GM21529 (cell line): ENCODE results near the gene AGFG2.
"Not testable (repeated sequence)": the region's sequence is repeated elsewhere in the genome, so short reads cannot be mapped to it uniquely, and the experiment has no call there.

Experiments
- ATAC-seq: cut with Tn5 transposase; IDR thresholded peaks from one replicate; pipeline ENCODE4 v1.9.1; 2021; ENCODE audit not compliant: unreplicated experiment

Gene AGFG2

DNA sequence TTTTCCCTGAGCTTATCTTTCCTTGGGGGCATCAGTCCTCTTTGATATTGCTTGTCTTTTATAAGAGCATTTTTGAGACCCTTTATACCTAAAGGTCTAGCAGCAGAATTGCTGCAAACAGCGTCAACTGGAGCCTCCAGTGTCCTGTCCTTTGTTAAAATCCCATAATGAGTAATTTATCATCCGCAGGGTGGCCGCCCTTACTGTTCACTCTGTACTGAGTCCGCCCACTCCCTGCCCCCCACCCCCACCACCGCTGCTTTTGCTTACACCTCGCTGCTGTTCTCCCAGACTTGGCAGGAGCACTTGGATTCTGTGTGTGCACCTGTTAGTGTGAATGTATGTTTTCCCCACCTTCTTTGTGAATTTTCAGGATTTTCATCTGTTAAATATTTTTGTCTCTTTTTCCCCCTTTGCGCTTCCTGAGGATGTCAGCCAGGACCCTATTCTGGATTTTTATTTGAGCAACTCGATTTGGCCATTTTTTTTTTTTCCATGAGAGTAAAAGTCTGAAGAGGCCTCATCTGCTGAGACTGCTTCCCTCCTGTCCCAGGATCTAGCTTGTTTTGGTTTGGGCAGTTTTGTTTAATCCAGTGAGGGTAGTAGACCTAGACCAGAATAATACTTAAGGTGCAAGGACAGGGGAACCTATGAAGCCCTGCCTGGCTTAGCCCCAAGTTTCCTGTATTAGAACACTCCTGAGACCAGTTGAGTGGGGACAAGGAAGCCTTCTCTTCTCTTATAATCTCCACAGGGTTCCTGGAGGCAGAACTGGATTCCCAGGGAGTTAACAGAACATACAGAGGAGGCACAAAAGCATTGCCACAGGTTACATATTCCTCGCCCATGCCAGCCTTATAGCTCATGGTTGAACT lies 8.2 kb downstream of the AGFG2 start:
- ATAC-seq: no peak

- ATAC-seq: no peak
Observed at GRCh38 chr7:100547872-100548271, 8.9 kb downstream of the AGFG2 start.

- ATAC-seq: not testable (repeated sequence)
Observed at GRCh38 chr7:100548446-100548845, 9.4 kb downstream of the AGFG2 start.

GRCh38 chr7:100552532-100552931 lies 13.5 kb downstream of the AGFG2 start:
- no peak for ATAC-seq

DNA sequence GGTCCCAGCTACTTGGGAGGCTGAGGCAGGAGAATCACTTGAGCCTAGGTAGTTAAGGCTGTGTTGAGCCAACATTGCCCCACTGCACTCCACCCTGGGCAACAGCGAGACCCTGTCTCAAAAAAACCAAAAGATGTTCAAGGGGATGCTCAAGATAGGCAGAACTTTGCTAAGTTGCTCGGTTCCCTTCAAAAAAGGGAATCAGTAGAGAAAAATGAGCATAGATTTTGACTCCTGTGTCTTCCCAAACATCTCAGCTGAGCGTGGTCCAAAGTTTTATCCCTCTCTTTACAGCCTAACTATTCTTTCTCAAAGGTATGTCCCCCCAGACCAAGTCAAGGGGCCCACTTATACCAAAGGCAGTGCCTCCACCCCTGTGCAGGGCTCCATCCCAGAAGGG lies 14.0 kb downstream of the AGFG2 start:
- ATAC-seq: no peak

- ATAC-seq: no peak
Observed at GRCh38 chr7:100555701-100556100, 16.7 kb downstream of the AGFG2 start.

DNA sequence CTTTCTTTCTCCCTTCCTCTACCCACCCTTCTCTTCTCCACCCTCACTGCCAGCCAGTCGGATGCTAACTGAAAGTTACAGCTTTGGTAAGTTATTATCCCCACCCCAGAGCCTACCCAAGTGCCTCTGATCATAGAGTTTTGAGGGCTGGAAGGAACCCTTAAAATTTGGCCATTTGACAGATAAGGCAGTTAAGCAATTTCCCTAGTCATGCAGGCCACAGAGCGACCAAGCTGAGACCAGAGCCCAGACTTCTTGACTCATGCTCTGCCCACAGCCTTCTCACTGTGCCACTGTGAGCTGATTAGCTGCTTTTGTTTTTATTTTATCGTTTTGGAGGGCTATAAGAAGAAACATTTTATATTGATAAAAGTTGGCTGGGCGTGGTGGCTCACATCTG lies 17.5 kb downstream of the AGFG2 start:
- ATAC-seq: no peak

- ATAC-seq: no peak
Observed at GRCh38 chr7:100559127-100559526, 20.1 kb downstream of the AGFG2 start.

DNA sequence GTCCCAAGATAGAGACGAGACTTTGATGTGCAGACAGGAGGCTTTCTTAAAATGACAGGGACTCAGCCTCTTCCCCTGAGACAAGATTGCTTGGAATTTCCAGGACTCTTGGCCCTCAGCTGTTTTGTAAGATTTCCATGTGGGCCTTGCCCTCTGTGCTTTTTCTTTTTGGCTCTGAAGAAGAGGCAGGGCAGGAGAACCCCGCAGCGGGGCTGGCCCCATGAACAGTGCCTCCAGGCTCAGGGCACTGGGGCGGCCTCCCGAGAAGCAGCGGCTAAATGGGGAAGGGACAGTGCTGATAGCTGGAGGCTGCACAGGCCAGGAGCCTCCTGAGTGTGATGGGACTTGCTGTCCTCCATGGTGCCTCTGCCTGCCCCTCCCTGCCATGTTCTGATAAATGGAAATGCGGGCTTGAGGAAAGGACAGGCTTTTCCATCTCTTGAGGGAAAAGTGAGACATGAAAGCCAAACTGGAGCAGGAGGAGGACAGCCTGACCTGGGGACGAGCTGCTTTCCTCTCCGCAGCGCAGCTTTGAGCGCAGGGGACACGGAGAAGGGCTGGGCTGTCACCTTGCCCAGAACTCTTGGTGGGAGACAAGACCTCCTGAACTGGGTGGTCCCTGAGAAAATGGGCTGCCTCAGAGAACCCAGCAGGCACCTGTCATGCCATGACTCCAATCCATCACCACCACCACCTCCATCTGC lies 22.6 kb downstream of the AGFG2 start:
- ATAC-seq: no peak

DNA sequence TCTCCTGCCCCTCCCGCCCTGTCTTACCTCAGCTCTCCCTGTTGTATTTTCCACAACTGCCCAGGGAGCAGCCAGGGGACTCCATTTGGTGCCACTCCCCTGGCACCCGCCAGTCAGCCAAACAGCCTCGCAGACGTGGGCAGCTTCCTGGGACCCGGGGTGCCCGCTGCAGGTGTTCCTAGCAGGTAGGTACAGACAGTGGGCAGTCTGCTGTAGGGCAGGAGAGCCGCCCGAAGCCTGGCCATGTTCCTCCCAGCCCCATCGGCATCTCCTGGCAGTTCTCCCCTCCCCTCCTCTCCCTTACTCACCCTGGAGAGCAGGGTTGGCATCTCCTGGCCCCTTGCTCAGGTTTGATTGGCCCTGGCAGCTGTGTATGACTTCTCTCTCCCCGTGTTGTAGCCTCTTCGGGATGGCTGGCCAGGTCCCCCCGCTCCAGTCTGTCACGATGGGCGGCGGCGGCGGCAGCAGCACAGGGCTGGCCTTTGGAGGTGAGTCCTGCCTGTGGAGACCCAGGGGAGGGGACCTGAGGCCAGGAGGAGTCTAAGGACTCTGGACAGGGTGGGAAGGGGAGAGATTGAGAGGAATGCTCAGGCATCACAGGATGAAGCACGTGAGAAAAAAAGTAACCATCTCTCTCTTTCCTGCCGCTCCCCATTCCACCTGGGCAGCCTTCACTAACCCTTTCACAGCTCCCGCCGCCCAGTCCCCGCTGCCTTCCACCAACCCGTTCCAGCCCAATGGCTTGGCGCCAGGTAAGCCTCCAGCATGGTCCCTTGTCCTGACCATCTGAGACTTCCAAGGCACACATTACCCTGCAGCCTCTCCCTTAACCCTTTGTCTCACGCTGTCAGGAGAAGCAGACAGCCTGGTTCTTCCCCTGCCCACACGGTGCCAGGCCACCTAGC lies 23.4 kb downstream of the AGFG2 start:
- no peak for ATAC-seq

DNA sequence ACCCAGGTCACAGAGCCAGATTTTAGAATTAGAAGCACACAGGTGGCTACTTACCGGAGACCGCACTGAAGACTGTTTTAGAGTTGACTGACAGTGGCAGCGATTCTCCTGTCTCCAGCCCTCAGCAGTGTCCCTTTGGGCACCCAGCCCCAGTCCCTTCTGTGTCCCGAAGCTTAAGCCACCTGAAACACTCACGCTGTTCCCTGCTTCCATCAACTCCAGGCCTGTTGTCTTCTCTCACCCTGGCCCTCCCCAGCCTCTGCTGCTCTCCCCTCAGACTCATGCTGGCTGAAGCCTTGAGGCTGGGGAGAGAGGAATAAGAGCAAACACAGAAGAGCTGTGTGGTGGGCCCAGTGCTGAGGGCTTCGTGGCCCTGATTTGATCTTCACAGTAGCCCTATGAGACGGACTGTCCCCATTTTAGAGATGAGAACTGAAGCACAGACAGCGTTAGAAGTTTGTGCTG lies 24.1 kb downstream of the AGFG2 start:
- no peak for ATAC-seq

- ATAC-seq: no peak
Observed at GRCh38 chr7:100563809-100564400, 24.9 kb downstream of the AGFG2 start.

GRCh38 chr7:100564405-100564804 lies 25.4 kb downstream of the AGFG2 start:
- not testable (repeated sequence) for ATAC-seq

GRCh38 chr7:100565133-100565571 lies 26.1 kb downstream of the AGFG2 start:
- no peak for ATAC-seq

DNA sequence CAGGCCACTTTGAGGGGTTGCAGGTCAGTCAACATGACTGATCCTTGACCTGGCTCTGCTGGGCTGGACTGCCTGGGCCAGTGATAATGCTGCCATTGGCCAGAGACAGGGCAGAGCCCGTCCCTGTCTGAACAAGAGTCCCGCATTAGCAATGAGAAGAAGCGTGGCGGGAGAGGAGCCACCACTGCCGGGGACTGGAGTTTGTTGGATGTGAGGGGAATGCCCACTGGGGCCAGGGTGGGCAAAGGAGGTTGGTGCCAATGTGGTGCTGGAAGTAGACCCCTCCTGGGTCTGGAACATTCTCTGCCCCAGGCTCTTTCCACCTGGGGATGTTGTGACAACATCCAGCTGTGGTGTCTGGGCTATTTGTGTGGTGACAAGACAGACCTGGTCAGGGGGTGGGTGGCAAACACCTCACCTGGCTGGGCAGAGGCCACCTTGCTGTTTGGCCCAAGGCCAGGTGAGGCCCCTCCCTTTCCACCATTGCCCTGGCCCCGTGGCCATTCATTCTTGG lies 27.1 kb downstream of the AGFG2 start:
- ATAC-seq: no peak

GRCh38 chr7:100567031-100567730 lies 28.2 kb downstream of the AGFG2 start:
- ATAC-seq: no peak

- no peak for ATAC-seq
Observed at GRCh38 chr7:100567751-100568175, 28.8 kb downstream of the AGFG2 start.

GRCh38 chr7:100568176-100568895 lies 29.3 kb downstream of the AGFG2 start:
- no peak for ATAC-seq
